NCI-H1694 (cell line): ENCODE results near the gene ANKS1B.
"Not testable (repeated sequence)": the region's sequence is repeated elsewhere in the genome, so short reads cannot be mapped to it uniquely, and the experiment has no call there.

Experiments
- DNase-seq: peaks from one replicate; lab custom pipeline; 2025; lab: John Stamatoyannopoulos, UW

The ANKS1B gene

GRCh38 chr12:99009654-99010296 lies 975.0 kb downstream of the ANKS1B start:
- DNase-seq, result no peak

- DNase-seq, result no peak
These were observed 979.1 kb downstream of the ANKS1B start for GRCh38 chr12:99005601-99006000.

DNA sequence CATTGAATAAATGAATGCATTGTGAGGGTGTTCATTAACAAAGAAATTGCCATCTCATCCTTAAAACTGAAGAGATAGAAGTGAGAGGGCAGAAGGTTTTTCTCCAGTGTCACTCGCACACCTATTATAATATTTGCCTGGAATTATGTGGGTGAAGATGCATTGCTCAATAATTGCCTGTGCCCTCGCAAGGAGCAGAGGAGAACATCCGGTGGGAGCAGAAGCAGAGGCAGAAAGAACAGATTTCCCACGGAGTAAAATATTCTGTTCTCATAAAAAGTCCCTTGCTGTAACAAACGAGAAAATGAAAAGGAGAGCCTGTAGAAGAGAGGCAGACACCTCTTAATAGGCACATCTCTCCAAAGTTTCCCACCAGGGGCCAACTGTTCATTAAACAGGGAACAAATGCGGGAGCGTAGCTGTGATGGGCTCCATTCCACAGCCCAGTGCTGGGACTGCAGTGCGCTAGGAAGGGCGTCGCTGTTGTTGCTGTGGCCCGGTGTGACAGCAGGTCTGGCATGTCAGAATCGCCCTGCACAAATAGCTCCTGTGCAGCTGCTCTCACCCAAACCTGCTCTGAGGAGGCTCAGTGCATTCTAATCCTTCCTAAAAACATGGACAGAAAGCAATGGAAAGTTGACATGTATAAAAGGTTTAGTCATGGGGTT lies 979.8 kb downstream of the ANKS1B start:
- no peak for DNase-seq

- DNase-seq, result no peak
These were observed 982.0 kb downstream of the ANKS1B start for GRCh38 chr12:99002731-99003130.

DNA sequence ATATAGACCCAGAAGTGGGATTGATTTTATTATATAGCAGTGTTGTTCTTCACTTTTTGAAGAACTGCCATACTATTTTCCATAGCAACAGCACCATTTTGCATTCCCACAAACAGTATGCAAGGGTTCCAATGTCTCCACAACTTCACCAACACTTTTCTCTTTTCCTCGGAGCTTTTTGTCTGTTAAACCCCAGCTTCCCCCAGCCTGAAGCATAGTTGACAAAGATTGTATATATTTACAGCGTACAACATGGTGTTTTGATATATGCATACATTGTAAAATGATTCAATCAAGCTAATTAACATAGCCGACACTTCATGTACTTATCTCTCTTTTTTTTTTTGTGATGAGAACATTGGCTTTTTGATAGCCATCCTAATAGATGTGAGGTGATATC lies 982.6 kb downstream of the ANKS1B start:
- no peak for DNase-seq

DNA sequence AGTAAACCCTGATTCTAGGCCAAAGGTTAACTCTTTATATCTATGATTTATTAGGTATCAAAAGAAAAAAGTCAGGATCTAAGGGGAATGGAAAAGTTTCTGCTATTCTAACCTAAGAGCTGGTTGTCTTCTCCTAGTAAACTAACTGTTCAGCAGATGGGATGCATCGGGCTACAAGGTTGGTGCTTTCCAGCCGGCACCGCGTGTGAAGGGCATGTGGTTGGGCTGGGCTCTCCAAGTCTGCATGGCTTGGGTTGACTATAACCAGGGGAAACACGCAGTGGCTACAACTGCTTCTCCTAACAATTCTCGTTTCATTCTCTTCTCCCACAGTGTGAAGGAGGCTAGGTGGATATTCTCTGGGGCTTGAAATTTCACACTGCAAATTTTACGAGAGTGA lies 985.2 kb downstream of the ANKS1B start:
- no peak for DNase-seq

- peak; percentile 77 for DNase-seq
These were observed 985.9 kb downstream of the ANKS1B start for GRCh38 chr12:98998697-98999299.

GRCh38 chr12:98997899-98998298 lies 986.8 kb downstream of the ANKS1B start:
- DNase-seq, result no peak

- DNase-seq, result no peak
These were observed 994.1 kb downstream of the ANKS1B start for GRCh38 chr12:98990648-98991047.

GRCh38 chr12:98985156-98985555 lies 999.6 kb downstream of the ANKS1B start:
- no peak for DNase-seq

DNA sequence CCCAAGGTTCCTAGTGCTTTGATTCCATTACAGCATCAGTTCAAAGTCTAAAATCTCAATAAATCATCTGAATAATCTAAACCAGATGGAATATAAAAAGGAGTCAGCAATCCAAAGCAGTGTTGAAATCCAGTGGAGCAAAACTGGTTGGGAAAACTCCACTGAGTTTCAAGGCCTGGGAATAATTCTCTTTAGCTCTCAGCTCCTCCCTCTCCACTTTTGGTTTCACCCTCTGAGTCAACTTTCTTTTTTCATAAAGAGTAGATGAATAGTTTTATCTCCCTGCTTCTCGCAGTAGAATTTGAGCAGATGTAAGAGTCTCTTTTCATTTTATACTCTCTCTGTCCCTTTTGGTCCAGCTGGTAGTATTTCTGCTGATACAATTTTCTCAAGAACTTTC lies 1001.1 kb downstream of the ANKS1B start:
- DNase-seq, result no peak

GRCh38 chr12:98980508-98980907 lies 1004.2 kb downstream of the ANKS1B start:
- DNase-seq, result no peak

DNA sequence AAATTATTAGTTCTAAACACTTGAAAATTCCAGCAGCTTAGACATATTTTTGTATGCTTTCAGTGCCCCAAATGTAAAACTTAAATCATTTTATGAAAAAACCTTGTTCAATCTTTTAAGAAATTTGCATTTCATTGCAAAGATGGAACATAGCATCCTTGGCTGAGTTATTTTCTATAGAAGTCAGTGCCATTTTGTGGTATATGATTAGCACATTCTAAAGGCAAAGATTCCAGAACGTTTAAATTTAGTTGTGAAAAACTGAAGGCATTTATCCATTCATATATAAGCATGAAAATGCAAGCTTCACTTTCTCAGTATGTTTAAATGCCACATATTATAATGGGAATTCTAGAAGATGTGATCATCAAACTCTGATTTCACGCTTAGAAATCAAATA lies 1007.5 kb downstream of the ANKS1B start:
- no peak for DNase-seq

DNA sequence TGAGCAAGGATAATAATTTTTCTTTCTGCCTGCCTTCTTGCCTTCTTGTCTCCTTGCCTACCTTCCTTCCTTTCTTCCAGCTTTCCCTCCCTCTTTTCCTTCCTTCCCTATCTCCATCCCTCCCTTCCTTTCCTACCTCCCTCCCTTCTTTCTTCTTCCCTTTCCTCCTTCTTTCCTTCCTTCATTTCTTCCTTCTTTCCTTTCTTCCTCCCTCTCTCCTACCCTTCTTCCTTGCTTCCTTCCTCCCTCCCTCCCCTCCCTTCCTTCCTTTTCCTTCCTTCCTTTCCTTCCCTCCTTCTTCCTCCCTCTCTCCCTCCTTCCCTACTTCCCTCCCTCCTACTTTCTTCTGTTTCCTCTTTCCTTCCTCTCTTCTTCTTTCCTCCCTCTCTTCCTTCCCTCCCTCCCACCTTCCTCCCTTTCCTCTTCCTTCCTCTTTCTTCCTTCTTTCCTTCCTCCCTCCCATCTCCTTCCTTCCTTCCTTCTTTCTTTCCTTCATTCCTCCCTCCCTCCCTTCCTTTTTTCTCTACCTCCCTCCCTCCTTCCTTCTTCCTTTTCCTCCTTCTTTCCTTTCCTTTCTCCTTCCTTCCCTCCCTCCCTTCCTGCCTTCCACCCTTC lies 1009.9 kb downstream of the ANKS1B start:
- no peak for DNase-seq

- DNase-seq, result no peak
These were observed 1011.3 kb downstream of the ANKS1B start for GRCh38 chr12:98973395-98973794.

GRCh38 chr12:98970950-98971349 lies 1013.8 kb downstream of the ANKS1B start:
- no peak for DNase-seq

DNA sequence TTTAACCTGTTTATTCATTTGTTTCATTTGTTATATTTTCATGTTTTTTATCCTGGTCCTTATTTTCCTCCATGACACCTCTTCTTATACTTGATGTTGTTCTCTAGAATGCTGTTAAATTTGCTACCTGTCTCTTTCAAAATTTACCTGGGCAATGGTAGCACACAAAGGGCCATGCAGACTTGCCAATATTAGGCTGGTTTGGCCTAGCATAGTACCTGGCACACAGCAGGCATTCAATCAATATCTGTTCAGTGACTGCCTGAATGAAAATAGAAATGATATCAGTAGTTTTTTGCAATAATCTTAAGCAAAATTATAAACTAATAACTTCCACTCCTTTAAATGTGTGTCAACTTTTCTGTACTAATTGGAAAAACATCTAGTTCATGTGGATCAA lies 1014.5 kb downstream of the ANKS1B start:
- DNase-seq, result no peak

- DNase-seq, result no peak
These were observed 1015.8 kb downstream of the ANKS1B start for GRCh38 chr12:98968896-98969295.

DNA sequence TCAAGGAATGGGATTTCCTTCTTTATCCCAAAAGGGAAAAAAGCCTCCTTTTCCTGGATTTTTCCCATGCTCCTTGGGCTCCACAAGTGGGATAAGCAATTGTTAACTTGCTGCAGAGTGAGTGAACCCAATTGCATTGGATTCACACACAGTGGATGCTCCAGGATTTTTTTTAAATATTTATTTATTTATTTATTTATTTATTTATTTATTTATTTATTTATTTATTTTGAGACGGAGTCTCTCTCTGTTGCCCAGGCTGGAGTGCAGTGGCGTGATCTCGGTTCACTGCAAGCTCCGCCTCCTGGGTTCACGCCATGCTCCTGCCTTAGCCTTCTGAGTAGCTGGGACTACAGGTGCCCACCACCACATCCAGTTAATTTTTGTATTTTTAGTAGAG lies 1027.6 kb downstream of the ANKS1B start:
- DNase-seq, result not testable (repeated sequence)

DNA sequence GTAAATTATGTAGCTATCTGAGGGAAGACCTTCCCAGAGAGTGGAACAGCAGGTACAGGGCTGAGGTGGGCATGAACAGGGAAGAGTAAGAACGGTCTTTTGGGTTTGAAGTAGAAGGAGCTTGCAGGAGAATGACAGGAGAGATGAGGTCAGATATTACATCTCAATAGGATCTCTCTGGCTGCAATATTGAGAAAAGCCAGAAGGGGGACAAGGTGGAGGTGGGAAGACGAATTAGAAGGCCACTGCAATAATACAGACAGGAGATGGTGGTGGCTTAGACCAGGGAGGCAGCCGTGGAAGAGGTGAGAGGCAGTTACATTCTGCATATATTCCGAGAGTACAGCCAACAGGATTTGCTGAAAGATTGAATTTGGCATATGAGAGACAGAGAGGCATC lies 1029.5 kb downstream of the ANKS1B start:
- DNase-seq, result peak; percentile 22

DNA sequence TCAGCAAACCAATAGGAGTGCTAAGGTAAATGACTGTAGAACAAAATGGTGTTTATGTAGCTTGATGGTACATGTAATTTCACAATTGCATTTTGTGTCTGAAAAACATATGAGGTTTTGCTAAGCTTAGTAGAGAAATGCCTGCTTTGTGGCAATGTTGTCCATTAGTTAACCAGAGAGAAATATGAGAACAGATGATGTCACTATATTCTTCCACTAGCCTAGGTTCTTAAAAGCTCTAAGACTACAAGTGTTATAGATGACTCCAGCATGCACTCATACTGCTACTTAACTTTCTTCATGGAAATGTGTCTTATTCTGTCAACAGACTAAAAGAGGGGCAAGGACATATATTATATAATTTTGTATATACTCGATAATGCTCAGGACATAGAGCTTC lies 1030.2 kb downstream of the ANKS1B start:
- no peak for DNase-seq

GRCh38 chr12:98951406-98951805 lies 1033.3 kb downstream of the ANKS1B start:
- peak; percentile 37 for DNase-seq

- no peak for DNase-seq
These were observed 1036.3 kb downstream of the ANKS1B start for GRCh38 chr12:98948343-98948949.
